Thyroid gland (tissue), 4 donors: Measurements from ENCODE around the gene FJX1.

ENCODE experiments used
- CTCF ChIP-seq, 6 experiments: fragments of 200-600 bp in 3 of 6; fragments of 450-650 bp in 3 of 6; sonication (generic) in 3 of 6; IDR thresholded peaks; one replicate each; pipeline ENCODE4 v1.5.1; 2016 to 2019; ENCODE audit warnings: antibody characterized with exemption in 6 of 6, mild to moderate bottlenecking in 2 of 6, inconsistent platforms in 1 of 6, moderate library complexity in 1 of 6
- POLR2A ChIP-seq, 2 donors: fragments of 450-650 bp; IDR thresholded peaks; one replicate each; pipeline ENCODE4 v1.6.1; 2017; ENCODE audit warnings: antibody characterized with exemption in 2 of 2, mild to moderate bottlenecking in 2 of 2, moderate library complexity in 1 of 2

GRCh38 chr11:35611741-35612140, 6.5 kb upstream of the FJX1 start:
- TF ChIP-seq CTCF (IDR thresholded peaks at IDR 0.05) (no peak), POLR2A (IDR thresholded peaks at IDR 0.05) (no peak)
